SK-N-SH (cell line): ENCODE results near the gene ANKS6.

Source experiments
- CHD2 ChIP-seq: fragments of 150-350 bp; IDR thresholded peaks from 2 replicates; pipeline ENCODE4 v1.6.1; 2018; ENCODE audit warnings: low read length; ENCODE audit not compliant: partially characterized antibody
- CTCF ChIP-seq: fragments of 200-600 bp; sonication (generic); IDR thresholded peaks from 2 replicates; pipeline ENCODE4 v1.6.1; 2017; ENCODE audit warnings: antibody characterized with exemption, mild to moderate bottlenecking, moderate library complexity
- EP300 ChIP-seq, 2 experiments: IDR thresholded peaks; 2 replicates each; pipeline versions ENCODE4 v1.4.0 to v1.6.1; 2012; ENCODE audit warnings: borderline replicate concordance in 1 of 2, low read depth in 1 of 2, low read length in 1 of 2
- EZH2phosphoT487 ChIP-seq: fragments of 200-600 bp; sonication (generic); IDR thresholded peaks from 2 replicates; pipeline ENCODE4 v1.6.1; 2017; ENCODE audit warnings: low read depth, mixed run types, mild to moderate bottlenecking, antibody characterized with exemption, moderate library complexity, borderline replicate concordance
- IRF3 ChIP-seq: fragments of 150-350 bp; IDR thresholded peaks from 2 replicates; pipeline ENCODE4 v1.6.1; 2016; ENCODE audit warnings: mild to moderate bottlenecking, low read depth, low read length
- MEF2A ChIP-seq: IDR thresholded peaks from 2 replicates; pipeline ENCODE4 v1.4.0; 2012; ENCODE audit warnings: low read depth, borderline replicate concordance
- NRF1 ChIP-seq: IDR thresholded peaks from 2 replicates; pipeline ENCODE4 v1.6.1; 2012; ENCODE audit warnings: low read depth, mild to moderate bottlenecking, low read length
- PBX3 ChIP-seq: IDR thresholded peaks from 2 replicates; pipeline ENCODE4; 2012
- POLR2AphosphoS5 ChIP-seq: IDR thresholded peaks from 2 replicates; pipeline ENCODE4 v1.6.1; 2012; ENCODE audit warnings: low read depth, low read length
- RAD21 ChIP-seq: IDR thresholded peaks from 2 replicates; pipeline ENCODE4 v1.6.1; 2012; ENCODE audit warnings: mild to moderate bottlenecking, low read length
- RCOR1 ChIP-seq: fragments of 150-350 bp; IDR thresholded peaks from 2 replicates; pipeline ENCODE4 v1.6.1; 2017; ENCODE audit warnings: antibody characterized with exemption, low read length
- RFX5 ChIP-seq: IDR thresholded peaks from 2 replicates; pipeline ENCODE4 v1.6.1; 2012; ENCODE audit warnings: mild to moderate bottlenecking, improper control_type of control experiment, low read length
- TF ChIP-seq, protein P1 (sequence below): IDR thresholded peaks from 2 replicates; pipeline ENCODE4 v1.4.0; 2012; ENCODE audit warnings: low read depth
- TF ChIP-seq, protein P2 (sequence below): IDR thresholded peaks from 2 replicates; pipeline ENCODE4 v1.6.1; 2012; ENCODE audit warnings: mild to moderate bottlenecking, low read depth, low read length, moderate library complexity

- TF ChIP-seq POLR2AphosphoS5 (no peak), RAD21 (no peak), CTCF (no peak), MEF2A (no peak), CHD2 (no peak), NRF1 (no peak), IRF3 (no peak), RCOR1 (no peak), RFX5 (no peak), EZH2phosphoT487 (no peak), PBX3 (no peak), EP300 (IDR thresholded peaks at IDR 0.05; ENCODE audit: borderline replicate concordance in 1 of 2, low read depth in 1 of 2, low read length in 1 of 2) (no peak)
- TF ChIP-seq, protein P1, sequence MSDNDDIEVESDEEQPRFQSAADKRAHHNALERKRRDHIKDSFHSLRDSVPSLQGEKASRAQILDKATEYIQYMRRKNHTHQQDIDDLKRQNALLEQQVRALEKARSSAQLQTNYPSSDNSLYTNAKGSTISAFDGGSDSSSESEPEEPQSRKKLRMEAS: no peak
- TF ChIP-seq, protein P2, sequence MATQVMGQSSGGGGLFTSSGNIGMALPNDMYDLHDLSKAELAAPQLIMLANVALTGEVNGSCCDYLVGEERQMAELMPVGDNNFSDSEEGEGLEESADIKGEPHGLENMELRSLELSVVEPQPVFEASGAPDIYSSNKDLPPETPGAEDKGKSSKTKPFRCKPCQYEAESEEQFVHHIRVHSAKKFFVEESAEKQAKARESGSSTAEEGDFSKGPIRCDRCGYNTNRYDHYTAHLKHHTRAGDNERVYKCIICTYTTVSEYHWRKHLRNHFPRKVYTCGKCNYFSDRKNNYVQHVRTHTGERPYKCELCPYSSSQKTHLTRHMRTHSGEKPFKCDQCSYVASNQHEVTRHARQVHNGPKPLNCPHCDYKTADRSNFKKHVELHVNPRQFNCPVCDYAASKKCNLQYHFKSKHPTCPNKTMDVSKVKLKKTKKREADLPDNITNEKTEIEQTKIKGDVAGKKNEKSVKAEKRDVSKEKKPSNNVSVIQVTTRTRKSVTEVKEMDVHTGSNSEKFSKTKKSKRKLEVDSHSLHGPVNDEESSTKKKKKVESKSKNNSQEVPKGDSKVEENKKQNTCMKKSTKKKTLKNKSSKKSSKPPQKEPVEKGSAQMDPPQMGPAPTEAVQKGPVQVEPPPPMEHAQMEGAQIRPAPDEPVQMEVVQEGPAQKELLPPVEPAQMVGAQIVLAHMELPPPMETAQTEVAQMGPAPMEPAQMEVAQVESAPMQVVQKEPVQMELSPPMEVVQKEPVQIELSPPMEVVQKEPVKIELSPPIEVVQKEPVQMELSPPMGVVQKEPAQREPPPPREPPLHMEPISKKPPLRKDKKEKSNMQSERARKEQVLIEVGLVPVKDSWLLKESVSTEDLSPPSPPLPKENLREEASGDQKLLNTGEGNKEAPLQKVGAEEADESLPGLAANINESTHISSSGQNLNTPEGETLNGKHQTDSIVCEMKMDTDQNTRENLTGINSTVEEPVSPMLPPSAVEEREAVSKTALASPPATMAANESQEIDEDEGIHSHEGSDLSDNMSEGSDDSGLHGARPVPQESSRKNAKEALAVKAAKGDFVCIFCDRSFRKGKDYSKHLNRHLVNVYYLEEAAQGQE: no peak
Observed at GRCh38 chr9:98781588-98782383, 14.6 kb downstream of the ANKS6 start.
